H1 (cell line): Measurements from ENCODE around the gene PLCB1. TPM values are rescaled to one million over a fixed set of nuclear protein-coding genes. Genes with fewer than 3 reads are reported as not detected.

Experiments
- CTCF ChIA-PET: fragments of 300-600 bp; sonication (Branson Sonifier 250); formaldehyde crosslinking; loops from one replicate; lab custom pipeline; 2021; ENCODE audit not compliant: partially characterized antibody; lab: Charles Lee
- POLR2A ChIA-PET: fragments of 300-600 bp; sonication (Branson Sonifier 250); formaldehyde crosslinking; loops from one replicate; lab custom pipeline; 2021; ENCODE audit warnings: inconsistent platforms; ENCODE audit not compliant: partially characterized antibody; lab: Charles Lee
- DNase-seq, 2 experiments: peaks; one replicate each; pipeline versions ENCODE4 v3.0.0 to v3.0.0-alpha.2; 2010 to 2022; ENCODE audit warnings: low spot score in 2 of 2, low read depth in 1 of 2, mixed read lengths in 1 of 2
- FAIRE-seq: peaks from 2 replicates; lab custom pipeline; 2011; peaks lifted over from hg19 to GRCh38; lab: Jason Lieb, UNC
- H2AFZ ChIP-seq: 2 replicates; pipeline ENCODE4 v1.8.1; 2012; ENCODE audit warnings: low read length, inconsistent platforms
- H2AK5ac ChIP-seq: 2 replicates; pipeline ENCODE4 v1.6.1; 2013; ENCODE audit warnings: low read depth, low read length
- H2BK120ac ChIP-seq: replicated peaks from 2 replicates; pipeline ENCODE3; 2013; ENCODE audit warnings: low read depth, low read length, inconsistent platforms
- H2BK12ac ChIP-seq: 2 replicates; pipeline ENCODE4 v1.6.1; 2013; ENCODE audit warnings: low read depth, low read length
- H2BK15ac ChIP-seq: 2 replicates; pipeline ENCODE4 v1.6.1; 2013; ENCODE audit warnings: low read length
- H2BK20ac ChIP-seq: 2 replicates; pipeline ENCODE4 v1.6.1; 2013; ENCODE audit warnings: low read length
- H2BK5ac ChIP-seq: 2 replicates; pipeline ENCODE4 v1.6.1; 2013; ENCODE audit warnings: low read depth, low read length
- H3K14ac ChIP-seq: 2 replicates; pipeline ENCODE4 v1.6.1; 2013; ENCODE audit warnings: inconsistent platforms; ENCODE audit not compliant: insufficient read length
- H3K18ac ChIP-seq: 2 replicates; pipeline ENCODE4 v1.6.1; 2013; ENCODE audit warnings: low read length; ENCODE audit errors: extremely low read depth
- H3K23ac ChIP-seq: 2 replicates; pipeline ENCODE4 v1.6.1; 2013; ENCODE audit warnings: inconsistent platforms; ENCODE audit not compliant: insufficient read length
- H3K23me2 ChIP-seq: 2 replicates; pipeline ENCODE4 v1.6.1; 2013; ENCODE audit warnings: low read depth, low read length
- H3K27ac ChIP-seq: 2 replicates; pipeline ENCODE4 v1.6.1; 2011; ENCODE audit warnings: low read depth, low read length, inconsistent platforms
- H3K27me3 ChIP-seq, 4 experiments: replicated peaks in 1 of 4; 1 replicate in 1 of 4; 2 replicates in 3 of 4; pipeline versions ENCODE4 v1.6.1 to v1.8.1; 2011 to 2013; ENCODE audit warnings: low read length in 3 of 4, mild to moderate bottlenecking in 3 of 4, inconsistent platforms in 2 of 4, mixed read lengths in 2 of 4, moderate library complexity in 1 of 4; ENCODE audit not compliant: control insufficient read depth in 3 of 4, insufficient read depth in 3 of 4; ENCODE audit errors: extremely low read depth in 1 of 4
- H3K36me3 ChIP-seq, 4 experiments: 2 replicates each; pipeline versions ENCODE4 v1.6.1 to v1.8.1; 2011 to 2013; ENCODE audit warnings: mild to moderate bottlenecking in 4 of 4, low read length in 3 of 4, moderate library complexity in 2 of 4, control low read depth in 1 of 4, inconsistent platforms in 1 of 4; ENCODE audit not compliant: insufficient read depth in 4 of 4, control insufficient read depth in 2 of 4
- H3K4ac ChIP-seq: replicated peaks from 2 replicates; pipeline ENCODE3; 2013; ENCODE audit warnings: low read length, low read depth, mixed read lengths, inconsistent platforms; ENCODE audit not compliant: insufficient read length
- H3K4me1 ChIP-seq, 4 experiments: replicated peaks in 1 of 4; 1 replicate in 1 of 4; 2 replicates in 3 of 4; pipeline versions ENCODE4 v1.6.1 to v1.8.1; 2011 to 2013; ENCODE audit warnings: low read length in 3 of 4, inconsistent platforms in 2 of 4, mixed read lengths in 1 of 4; ENCODE audit not compliant: insufficient read depth in 4 of 4, control insufficient read depth in 3 of 4
- H3K4me2 ChIP-seq, 2 experiments: 2 replicates each; pipeline versions ENCODE4 v1.6.1 to v1.8.1; 2011 to 2013; ENCODE audit warnings: low read depth in 2 of 2, low read length in 2 of 2, control low read depth in 1 of 2, inconsistent platforms in 1 of 2, mild to moderate bottlenecking in 1 of 2; ENCODE audit not compliant: insufficient read depth in 1 of 2
- H3K4me3 ChIP-seq, 4 experiments: fragments of 200-600, 300-600 bp in 1 of 4; sonication (generic), shearing (Covaris generic), sonication (Bioruptor Twin) in 1 of 4; 2 replicates each; pipeline versions ENCODE4 v1.5.1 to v1.8.1; 2011 to 2016; ENCODE audit warnings: low read length in 4 of 4, low read depth in 3 of 4, control low read depth in 2 of 4, inconsistent platforms in 2 of 4, mild to moderate bottlenecking in 2 of 4, mixed read lengths in 1 of 4, moderate library complexity in 1 of 4; ENCODE audit not compliant: insufficient read depth in 2 of 4; ENCODE audit errors: extremely low read depth in 1 of 4
- H3K56ac ChIP-seq: replicated peaks from 2 replicates; pipeline ENCODE3; 2013; ENCODE audit warnings: low read depth, mild to moderate bottlenecking, mixed read lengths, low read length, inconsistent platforms; ENCODE audit not compliant: insufficient read length
- H3K79me1 ChIP-seq: 2 replicates; pipeline ENCODE4 v1.6.1; 2013; ENCODE audit warnings: low read depth, low read length, control low read depth
- H3K79me2 ChIP-seq, 2 experiments: 2 replicates each; pipeline versions ENCODE4 v1.6.1 to v1.8.1; 2012 to 2013; ENCODE audit warnings: low read length in 2 of 2, mild to moderate bottlenecking in 2 of 2, inconsistent platforms in 1 of 2; ENCODE audit not compliant: insufficient read depth in 2 of 2, control insufficient read depth in 1 of 2
- H3K9ac ChIP-seq, 4 experiments: replicated peaks in 1 of 4; 1 replicate in 1 of 4; 2 replicates in 3 of 4; pipeline versions ENCODE4 v1.6.1 to v1.8.1; 2011 to 2013; ENCODE audit warnings: low read depth in 3 of 4, low read length in 3 of 4, control low read depth in 2 of 4, mild to moderate bottlenecking in 2 of 4, moderate library complexity in 2 of 4, inconsistent platforms in 1 of 4; ENCODE audit errors: extremely low read depth in 1 of 4
- H3K9me3 ChIP-seq, 2 experiments: 2 replicates each; pipeline versions ENCODE4 v1.6.1 to v1.8.1; 2012 to 2013; ENCODE audit warnings: mild to moderate bottlenecking in 2 of 2, moderate library complexity in 2 of 2, control low read depth in 1 of 2, inconsistent platforms in 1 of 2, low read depth in 1 of 2, low read length in 1 of 2, mixed read lengths in 1 of 2; ENCODE audit not compliant: insufficient read depth in 2 of 2
- H4K20me1 ChIP-seq, 2 experiments: replicated peaks in 1 of 2; 2 replicates each; pipeline versions ENCODE3 to v1.8.1; 2011 to 2013; ENCODE audit warnings: inconsistent platforms in 2 of 2, low read length in 2 of 2, mild to moderate bottlenecking in 1 of 2; ENCODE audit not compliant: insufficient read depth in 2 of 2, control insufficient read depth in 1 of 2
- H4K5ac ChIP-seq: 2 replicates; pipeline ENCODE4 v1.6.1; 2013; ENCODE audit warnings: low read length, low read depth, mixed read lengths, inconsistent platforms; ENCODE audit not compliant: insufficient read length
- H4K8ac ChIP-seq: 2 replicates; pipeline ENCODE4 v1.8.0; 2013; ENCODE audit warnings: mild to moderate bottlenecking, moderate library complexity, low read length, inconsistent platforms; ENCODE audit not compliant: insufficient read depth; ENCODE audit errors: extremely low read depth
- H4K91ac ChIP-seq: replicated peaks from 2 replicates; pipeline ENCODE3; 2013; ENCODE audit warnings: low read length, mixed read lengths, inconsistent platforms; ENCODE audit not compliant: insufficient read length
- CEBPB ChIP-seq: IDR thresholded peaks from 2 replicates; pipeline ENCODE4 v1.6.1; 2012; ENCODE audit warnings: low read depth, low read length
- CHD1 ChIP-seq: IDR thresholded peaks from 2 replicates; pipeline ENCODE4 v1.6.1; 2012; ENCODE audit warnings: low read depth, low read length, improper control_type of control experiment
- GTF2F1 ChIP-seq: IDR thresholded peaks from 2 replicates; pipeline ENCODE4 v1.6.1; 2012; ENCODE audit warnings: low read depth, low read length, improper control_type of control experiment, borderline replicate concordance
- RAD21 ChIP-seq, 2 experiments: IDR thresholded peaks in 1 of 2; conservative IDR thresholded peaks in 1 of 2; 2 replicates each; pipeline ENCODE4 v1.6.1; 2011; ENCODE audit warnings: low read depth in 2 of 2, low read length in 2 of 2, improper control_type of control experiment in 1 of 2, inconsistent platforms in 1 of 2, mild to moderate bottlenecking in 1 of 2, moderate library complexity in 1 of 2
- SRF ChIP-seq: IDR thresholded peaks from 2 replicates; pipeline ENCODE4 v1.6.1; 2011; ENCODE audit warnings: mild to moderate bottlenecking, low read depth, low read length, moderate library complexity
- WGBS, 2 experiments: shearing (Covaris generic) in 1 of 2; methylation state at CpG; one replicate each; pipeline versions ENCODE4 v1.1.6 to v1.1.7; 2013 to 2015; ENCODE audit warnings: low lambda C conversion rate in 2 of 2, mixed read lengths in 2 of 2, inconsistent platforms in 1 of 2, low coverage in 1 of 2, missing lambda C conversion rate in 1 of 2; ENCODE audit not compliant: insufficient replicate concordance in 2 of 2, insufficient coverage in 1 of 2, insufficient read length in 1 of 2; ENCODE audit errors: extremely low coverage in 1 of 2, missing lambda C conversion rate in 1 of 2; 5-methylcytosine and 5-hydroxymethylcytosine counted together
- polyA plus RNA-seq, 7 experiments: library from polyadenylated mRNA; depleted of rRNA in 3 of 7; stranded (reverse) in 5 of 7; unstranded in 2 of 7; fragments of >200 nt in 5 of 7; fragments of 200-250 nt in 2 of 7; gene quantifications; 1 replicate in 5 of 7; 2 replicates in 1 of 7; 4 replicates in 1 of 7; pipeline versions ENCODE4 v1.2.1 to v1.2.3, GENCODE V29; 2011 to 2013; ENCODE audit warnings: missing spikeins in 2 of 7, mixed read lengths in 2 of 7
- total RNA-seq: library from RNA; stranded (reverse); fragmentation: NEBNext Ultra II Directional; extraction: Animal tissue kit (Norgen Biotek cat#: 25700); gene quantifications from 2 replicates; pipeline ENCODE4 v1.2.1, GENCODE V29; 2021

The PLCB1 gene
- total and polyA plus RNA-seq, 2 of the 8 experiments (the other 6 are each of a cell fraction or from before 2014, with no cell fraction given), result 2.6 to 9.1 TPM

- ChIA-PET CTCF (interaction anchor here (1.2 kb wide), 1 partner anchor 10 kb away, joined by 3 read pairs; no protein-coding TSS in a partner anchor), POLR2A (interaction anchor here (0.7 kb wide), 1 partner anchor 421 kb away, joined by 3 read pairs; no protein-coding TSS in a partner anchor)
- no peak overlapping the region for H2BK120ac ChIP-seq
- WGBS, 2 experiments, result 98% methylated on average over 3 of the region's 3 CpGs; no CpG with 5 or more reads in 1 of the 2 experiments
- no peak overlapping the region for H3K23ac ChIP-seq
- H2BK20ac ChIP-seq, result no peak overlapping the region
- H3K4me3 ChIP-seq, result no peak overlapping the region
- H4K8ac ChIP-seq, result no peak overlapping the region
- H2AK5ac ChIP-seq, result no peak overlapping the region
- no peaks in the 10 kb centered on the region for H3K36me3 ChIP-seq
- no peak overlapping the region for H4K91ac ChIP-seq
- DNase-seq, result no peak
- H3K4ac ChIP-seq, result no peak overlapping the region
- no peak overlapping the region for H2BK15ac ChIP-seq
- H3K4me1 ChIP-seq, result no peaks in the 10 kb centered on the region
- no peak overlapping the region for H3K14ac ChIP-seq
- TF ChIP-seq CEBPB (no peak), GTF2F1 (no peak), SRF (no peak), CHD1 (no peak), RAD21 (IDR thresholded peaks at IDR 0.05 in 1 of 2, conservative IDR thresholded peaks at IDR 0.05 in 1 of 2; ENCODE audit: low read depth in 2 of 2, low read length in 2 of 2) (no peak)
- TF ChIP-seq, all 59 proteins: peak for 0
- H3K27me3 ChIP-seq, result no peaks in the 10 kb centered on the region
- H2BK5ac ChIP-seq, result no peak overlapping the region
- no peak overlapping the region for H3K56ac ChIP-seq
- H4K20me1 ChIP-seq, result no peaks in the 10 kb centered on the region
- H3K4me2 ChIP-seq, result no peak overlapping the region
- H3K18ac ChIP-seq, result no peak overlapping the region
- no peaks in the 10 kb centered on the region for H3K79me2 ChIP-seq
- no peak for FAIRE-seq
- no peak overlapping the region for H3K9ac ChIP-seq
- H3K27ac ChIP-seq, result no peak overlapping the region
- H2BK12ac ChIP-seq, result no peak overlapping the region
- H3K9me3 ChIP-seq, result no peaks in the 10 kb centered on the region
- H4K5ac ChIP-seq, result no peak overlapping the region
- no peak overlapping the region for H2AFZ ChIP-seq
- no peaks in the 10 kb centered on the region for H3K79me1 ChIP-seq
- H3K23me2 ChIP-seq, result no peaks in the 10 kb centered on the region
Measured at GRCh38 chr20:8545212-8545611, 413.1 kb downstream of the PLCB1 start.
